ENCODE measurements around the gene SPG11.
"Not testable (repeated sequence)": the region's sequence is repeated elsewhere in the genome, so short reads cannot be mapped to it uniquely, and the experiment has no call there.

Gene SPG11

GRCh38 chr15:44568338-44568737, 95.1 kb downstream of the SPG11 start:
- Histone ChIP-seq H3K27ac (peak overlapping the region; percentile 46; the same call in 1 of the 2 replicates), H3K4me3 (no peak overlapping the region), H3K9me3 (ENCODE audit: low read depth, low read length) (peaks cover 20% of the 10 kb centered on the region), H3K36me3 (ENCODE audit: insufficient read depth, low read length) (peaks cover 37% of the 10 kb centered on the region), H3K9ac (ENCODE audit: insufficient read length) (no peak overlapping the region)
- TF ChIP-seq FOXP2 (optimal IDR thresholded peaks at IDR 0.05; ENCODE audit: control extremely low read depth, extremely low read length, insufficient read depth), result no peak
- TF ChIP-seq EZH2 (IDR thresholded peaks at IDR 0.05), result no peak
- no peak for TF ChIP-seq POLR2AphosphoS5 (IDR thresholded peaks at IDR 0.05; ENCODE audit: borderline replicate concordance, low read depth, low read length)
- no peak for DNase-seq (ENCODE audit: low read depth, low spot score)

GRCh38 chr15:44566155-44566540, 97.3 kb downstream of the SPG11 start:
- peaks cover 24% of the 10 kb centered on the region for H3K9me3 ChIP-seq (ENCODE audit: low read depth, low read length)
- peaks cover 59% of the 10 kb centered on the region for H3K36me3 ChIP-seq (ENCODE audit: insufficient read depth, low read length)
- TF ChIP-seq EZH2 (IDR thresholded peaks at IDR 0.05) (no peak), POLR2AphosphoS5 (IDR thresholded peaks at IDR 0.05; ENCODE audit: borderline replicate concordance, low read depth, low read length) (no peak), FOXP2 (optimal IDR thresholded peaks at IDR 0.05; ENCODE audit: control extremely low read depth, extremely low read length, insufficient read depth) (no peak)
- H3K4me3 ChIP-seq, result no peak overlapping the region
- H3K9ac ChIP-seq (ENCODE audit: insufficient read length), result no peak overlapping the region
- H3K27ac ChIP-seq, result no peak overlapping the region
- no peak for DNase-seq (ENCODE audit: low read depth, low spot score)

- DNase-seq (ENCODE audit: low read depth, low spot score), result no peak
- H3K27ac ChIP-seq, result no peak overlapping the region
- H3K36me3 ChIP-seq (ENCODE audit: insufficient read depth, low read length), result peaks cover 65% of the 10 kb centered on the region
- no peak; the same call in 1 of the 2 replicates for TF ChIP-seq POLR2AphosphoS5 (IDR thresholded peaks at IDR 0.05; ENCODE audit: borderline replicate concordance, low read depth, low read length)
- TF ChIP-seq EZH2 (IDR thresholded peaks at IDR 0.05), result no peak
- no peak for TF ChIP-seq FOXP2 (optimal IDR thresholded peaks at IDR 0.05; ENCODE audit: control extremely low read depth, extremely low read length, insufficient read depth)
- H3K9me3 ChIP-seq (ENCODE audit: low read depth, low read length), result peaks cover 24% of the 10 kb centered on the region
- H3K4me3 ChIP-seq, result no peak overlapping the region
- no peak overlapping the region for H3K9ac ChIP-seq (ENCODE audit: insufficient read length)
These were observed 97.9 kb downstream of the SPG11 start for GRCh38 chr15:44565387-44566154.

GRCh38 chr15:44560926-44561325, 102.5 kb downstream of the SPG11 start:
- Histone ChIP-seq H3K9me3 (ENCODE audit: low read depth, low read length) (peaks cover 24% of the 10 kb centered on the region), H3K36me3 (ENCODE audit: insufficient read depth, low read length) (peaks cover 94% of the 10 kb centered on the region)
- DNase-seq (ENCODE audit: low read depth, low spot score); H3K9ac ChIP-seq (ENCODE audit: insufficient read length); H3K27ac ChIP-seq; H3K4me3 ChIP-seq: not testable (repeated sequence)

GRCh38 chr15:44554934-44555723, 108.3 kb downstream of the SPG11 start:
- TF ChIP-seq FOXP2 (optimal IDR thresholded peaks at IDR 0.05; ENCODE audit: control extremely low read depth, extremely low read length, insufficient read depth) (no peak), POLR2AphosphoS5 (IDR thresholded peaks at IDR 0.05; ENCODE audit: borderline replicate concordance, low read depth, low read length) (no peak), EZH2 (IDR thresholded peaks at IDR 0.05) (no peak)
- Histone ChIP-seq H3K27ac (no peak overlapping the region), H3K9ac (ENCODE audit: insufficient read length) (no peak overlapping the region), H3K4me3 (no peak overlapping the region), H3K9me3 (ENCODE audit: low read depth, low read length) (no peaks in the 10 kb centered on the region), H3K36me3 (ENCODE audit: insufficient read depth, low read length) (peaks cover 86% of the 10 kb centered on the region)
- DNase-seq (ENCODE audit: low read depth, low spot score), result no peak

- no peak for TF ChIP-seq POLR2AphosphoS5 (IDR thresholded peaks at IDR 0.05; ENCODE audit: borderline replicate concordance, low read depth, low read length)
- TF ChIP-seq FOXP2 (optimal IDR thresholded peaks at IDR 0.05; ENCODE audit: control extremely low read depth, extremely low read length, insufficient read depth), result no peak
- no peak for TF ChIP-seq EZH2 (IDR thresholded peaks at IDR 0.05)
- H3K27ac ChIP-seq, result no peak overlapping the region
- no peak for DNase-seq (ENCODE audit: low read depth, low spot score)
These were observed 112.7 kb downstream of the SPG11 start for GRCh38 chr15:44550734-44551133.

GRCh38 chr15:44550256-44550655, 113.2 kb downstream of the SPG11 start:
- Histone ChIP-seq H3K9me3 (ENCODE audit: low read depth, low read length) (no peaks in the 10 kb centered on the region), H3K4me3 (no peak overlapping the region), H3K9ac (ENCODE audit: insufficient read length) (no peak overlapping the region), H3K36me3 (ENCODE audit: insufficient read depth, low read length) (peaks cover 57% of the 10 kb centered on the region), H3K27ac (no peak overlapping the region)
- no peak for TF ChIP-seq EZH2 (IDR thresholded peaks at IDR 0.05)
- TF ChIP-seq FOXP2 (optimal IDR thresholded peaks at IDR 0.05; ENCODE audit: control extremely low read depth, extremely low read length, insufficient read depth), result no peak
- no peak for TF ChIP-seq POLR2AphosphoS5 (IDR thresholded peaks at IDR 0.05; ENCODE audit: borderline replicate concordance, low read depth, low read length)
- no peak for DNase-seq (ENCODE audit: low read depth, low spot score)

More at GRCh38 chr15:44550734-44551133, 112.7 kb downstream of the SPG11 start:
- no peak overlapping the region for H3K9ac ChIP-seq (ENCODE audit: insufficient read length)
- H3K36me3 ChIP-seq (ENCODE audit: insufficient read depth, low read length), result peaks cover 62% of the 10 kb centered on the region
- no peaks in the 10 kb centered on the region for H3K9me3 ChIP-seq (ENCODE audit: low read depth, low read length)
- H3K4me3 ChIP-seq, result no peak overlapping the region

DNA sequence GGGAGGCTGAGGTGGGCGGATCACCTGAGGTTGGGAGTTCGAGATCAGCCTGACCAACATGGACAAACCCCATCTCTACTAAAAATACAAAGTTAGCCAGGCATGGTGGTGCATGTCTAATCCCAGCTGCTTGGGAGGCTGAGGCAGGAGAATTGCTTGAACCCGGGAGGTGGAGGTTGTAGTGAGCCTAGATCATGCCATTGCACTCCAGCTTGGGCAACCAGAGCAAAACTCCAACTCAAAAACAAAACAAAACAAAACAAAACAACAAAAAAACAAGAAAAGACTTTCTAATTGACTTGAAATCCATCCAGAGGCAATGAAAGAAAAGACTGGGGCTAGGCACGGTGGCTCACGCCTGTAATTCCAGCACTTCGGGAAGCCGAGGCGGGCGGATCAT, 114.3 kb downstream of the SPG11 start:
- H3K36me3 ChIP-seq (ENCODE audit: insufficient read depth, low read length), result peaks cover 47% of the 10 kb centered on the region
- H3K9me3 ChIP-seq (ENCODE audit: low read depth, low read length); H3K9ac ChIP-seq (ENCODE audit: insufficient read length); H3K27ac ChIP-seq; DNase-seq (ENCODE audit: low read depth, low spot score); H3K4me3 ChIP-seq: not testable (repeated sequence)

All from SK-N-MC (cell line).